GM23338 (cell line): ENCODE results near the gene PIAS1. TPM values are rescaled to one million over a fixed set of nuclear protein-coding genes. Genes with fewer than 3 reads are reported as not detected.
"Not testable (repeated sequence)": the region's sequence is repeated elsewhere in the genome, so short reads cannot be mapped to it uniquely, and the experiment has no call there.

ENCODE experiments used
- ATAC-seq: fragments of 200-7000 bp; cut with Tn5 transposase; 3 replicates; pipeline ENCODE4 v1.9.1; 2020
- DNase-seq: peaks from one replicate; pipeline ENCODE4 v3.0.0-alpha.2; 2015; ENCODE audit warnings: low spot score
- H2AFZ ChIP-seq: fragments of 200-600 bp; sonication (generic); 2 replicates; pipeline ENCODE4 v1.8.0; 2016; ENCODE audit warnings: antibody characterized with exemption, mild to moderate bottlenecking, moderate library complexity
- H3F3A ChIP-seq: fragments of 200-600 bp; sonication (generic); replicated peaks from 2 replicates; pipeline ENCODE4 v1.8.0; 2017; ENCODE audit warnings: antibody characterized with exemption, mixed run types, low read depth
- H3K27ac ChIP-seq: fragments of 200-600 bp; sonication (generic); 2 replicates; pipeline ENCODE4 v1.6.1; 2016; ENCODE audit warnings: low read depth
- H3K27me3 ChIP-seq: fragments of 200-600 bp; sonication (generic); 2 replicates; pipeline ENCODE4 v1.8.0; 2016; ENCODE audit warnings: mild to moderate bottlenecking, mixed run types, moderate library complexity; ENCODE audit not compliant: insufficient read depth
- H3K36me3 ChIP-seq: fragments of 200-600 bp; sonication (generic); 2 replicates; pipeline ENCODE4 v1.8.0; 2016; ENCODE audit warnings: mild to moderate bottlenecking; ENCODE audit not compliant: insufficient read depth
- H3K4me1 ChIP-seq: fragments of 200-600 bp; sonication (generic); 2 replicates; pipeline ENCODE4 v1.8.0; 2016; ENCODE audit warnings: mild to moderate bottlenecking, moderate library complexity; ENCODE audit not compliant: insufficient read depth
- H3K4me2 ChIP-seq: fragments of 200-600 bp; sonication (generic); 2 replicates; pipeline ENCODE4 v1.7.1; 2017; ENCODE audit warnings: mixed run types
- H3K4me3 ChIP-seq: fragments of 200-600 bp; sonication (generic); 2 replicates; pipeline ENCODE4 v1.6.1; 2016; ENCODE audit warnings: mixed run types
- H3K79me2 ChIP-seq: fragments of 200-600 bp; sonication (generic); replicated peaks from 2 replicates; pipeline ENCODE4 v1.8.0; 2017; ENCODE audit warnings: mild to moderate bottlenecking; ENCODE audit not compliant: insufficient read depth
- H3K9me2 ChIP-seq: fragments of 200-600 bp; sonication (generic); 2 replicates; pipeline ENCODE4 v1.8.0; 2017; ENCODE audit not compliant: insufficient read depth
- H4K20me1 ChIP-seq: fragments of 200-600 bp; sonication (generic); replicated peaks from 2 replicates; pipeline ENCODE4 v1.8.0; 2017; ENCODE audit warnings: mild to moderate bottlenecking; ENCODE audit not compliant: insufficient read depth
- H3K27ac Mint-ChIP-seq: 2 replicates; pipeline ENCODE4 v1.8.0; 2020; ENCODE audit warnings: inconsistent platforms, mild to moderate bottlenecking, moderate library complexity, mixed read lengths
- H3K27me3 Mint-ChIP-seq: 3 replicates; pipeline ENCODE4 v1.8.0; 2022; ENCODE audit warnings: low read depth, mild to moderate bottlenecking, moderate library complexity, mixed read lengths, inconsistent platforms; ENCODE audit not compliant: insufficient read depth, poor library complexity
- H3K36me3 Mint-ChIP-seq: 3 replicates; pipeline ENCODE4 v1.8.0; 2021; ENCODE audit warnings: low read depth, mild to moderate bottlenecking, inconsistent platforms, moderate library complexity, mixed read lengths
- H3K4me1 Mint-ChIP-seq: 3 replicates; pipeline ENCODE4 v1.8.0; 2020; ENCODE audit warnings: mild to moderate bottlenecking, inconsistent platforms, mixed read lengths
- H3K4me3 Mint-ChIP-seq: 3 replicates; pipeline ENCODE4 v1.8.0; 2021; ENCODE audit warnings: moderate library complexity, mild to moderate bottlenecking, inconsistent platforms, mixed read lengths
- H3K9me3 Mint-ChIP-seq: 3 replicates; pipeline ENCODE4 v1.8.0; 2020; ENCODE audit warnings: moderate library complexity, mild to moderate bottlenecking, inconsistent platforms, mixed read lengths
- CTCF ChIP-seq, 2 experiments: fragments of 200-600 bp in 1 of 2; sonication (generic) in 1 of 2; conservative IDR thresholded peaks; 2 replicates each; pipeline versions ENCODE4 v1.5.1 to v1.6.1; 2016 to 2017; ENCODE audit warnings: antibody characterized with exemption in 2 of 2, low read depth in 2 of 2, mild to moderate bottlenecking in 2 of 2, moderate library complexity in 1 of 2
- POLR2AphosphoS5 ChIP-seq: IDR thresholded peaks from 2 replicates; pipeline ENCODE4 v1.6.1; 2016; ENCODE audit warnings: antibody characterized with exemption, low read depth
- ZNF114 ChIP-seq: fragments of 250-450 bp; sonication (Bioruptor Pico); IDR thresholded peaks from 2 replicates; pipeline ENCODE4 v1.5.0; 2020; ENCODE audit warnings: mild to moderate bottlenecking, moderate library complexity
- long read RNA-seq: library from polyadenylated mRNA; unstranded; transcript quantifications from one replicate; pipeline ENCODE4 v2.0.0, GENCODE V29; 2020; ENCODE audit not compliant: unreplicated experiment
- polyA plus RNA-seq: library from polyadenylated mRNA; unstranded; fragments of >200 nt; fragmentation: Nextera tagmentation; extraction: Ambion mirVana; gene quantifications from 2 replicates; pipeline ENCODE4 v1.2.1, GENCODE V29; 2016
- total RNA-seq: library from RNA; depleted of rRNA; stranded (reverse); fragments of >200 nt; shearing (Covaris generic); gene quantifications from 2 replicates; pipeline ENCODE4 v1.2.3, GENCODE V29; 2014; rRNA removed
- TF ChIP-seq, protein P1 (sequence below): IDR thresholded peaks from 2 replicates; pipeline ENCODE4 v1.6.1; 2016; ENCODE audit warnings: antibody characterized with exemption

The PIAS1 gene
- total RNA-seq, result 20.0 and 32.1 TPM in 2 replicates
- 23.3 and 30.7 TPM in 2 replicates for polyA plus RNA-seq
- long read RNA-seq, full-length matches to known transcripts, result 3 of 10 reads
- long read RNA-seq, partial matches to known transcripts, result 7 of 10 reads
- long read RNA-seq, other reads (novel, unspliced or antisense), result 0 of 10 reads

DNA sequence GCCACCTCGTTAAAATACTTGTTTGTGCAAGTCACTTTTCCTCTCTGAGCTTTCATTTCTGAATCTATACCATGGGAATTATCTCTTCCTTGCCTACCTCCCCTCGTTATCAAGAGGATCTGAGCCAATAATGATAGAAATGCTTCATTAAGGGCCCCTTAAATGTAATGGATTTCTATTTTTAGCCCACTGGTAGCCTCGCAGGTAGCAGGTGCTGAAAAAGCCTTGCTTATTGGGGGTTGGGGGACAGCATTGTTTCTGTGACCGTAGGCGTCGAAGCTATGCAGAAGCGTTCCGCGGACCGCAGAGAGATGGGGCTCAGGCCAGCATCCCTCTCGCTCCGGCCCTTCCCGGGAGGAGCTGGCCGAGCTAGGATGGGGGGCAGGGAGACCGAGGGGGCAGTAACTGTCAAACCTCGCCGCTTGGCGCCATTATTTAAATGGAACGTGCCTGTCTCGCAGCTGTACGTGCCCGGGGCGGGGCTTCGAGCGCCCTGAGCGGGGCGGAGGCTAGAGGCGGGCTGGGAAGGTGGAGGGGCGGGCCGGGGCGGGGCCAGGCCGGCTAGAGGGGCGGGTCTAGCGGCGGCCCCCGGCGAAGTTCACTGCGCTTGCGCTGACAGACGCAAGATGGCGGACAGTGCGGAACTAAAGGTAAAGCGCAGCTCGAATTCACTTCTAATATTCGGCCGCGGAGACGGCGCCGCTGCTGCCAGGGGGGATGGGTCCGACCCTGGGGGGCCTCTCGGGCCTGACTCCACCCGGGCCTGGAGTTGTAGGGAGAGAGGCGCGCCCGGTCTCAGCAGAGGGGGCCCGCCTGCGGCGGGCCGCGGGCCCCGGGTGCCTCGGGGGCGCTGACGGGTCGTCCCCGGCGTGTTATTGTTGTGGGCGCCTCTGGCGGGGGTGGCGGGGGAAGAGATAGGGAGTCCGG lies at the start of gene PIAS1:
TSS of gene PIAS1 (plus strand) at position 615 of the 927 bp plus-strand sequence. CDS start at position 627, 12 bp downstream.
- H3K4me1 ChIP-seq, result peaks cover 45% of the 10 kb centered on the region
- H3K79me2 ChIP-seq, result peaks cover 41% of the 10 kb centered on the region
- H3K27me3 Mint-ChIP-seq, result peaks cover 11% of the 10 kb centered on the region
- peak within 1 kb of the TSS; percentile 59; the same call in 1 of the 2 replicates for H3K27ac Mint-ChIP-seq
- no peaks in the 10 kb centered on the region for H3F3A ChIP-seq
- ATAC-seq (peak; percentile 88), DNase-seq (peak; percentile 97)
- H3K36me3 ChIP-seq, result no peaks in the 10 kb centered on the region
- H4K20me1 ChIP-seq, result peaks cover 21% of the 10 kb centered on the region
- peak within 1 kb of the TSS; percentile 91 for H3K4me3 Mint-ChIP-seq
- TF ChIP-seq POLR2AphosphoS5, result peak; percentile 69; the same call in 1 of the 2 replicates
- TF ChIP-seq ZNF114, result no peak
- TF ChIP-seq CTCF (conservative IDR thresholded peaks at IDR 0.05; ENCODE audit: low read depth in 2 of 2), result no peak
- TF ChIP-seq, protein P1, sequence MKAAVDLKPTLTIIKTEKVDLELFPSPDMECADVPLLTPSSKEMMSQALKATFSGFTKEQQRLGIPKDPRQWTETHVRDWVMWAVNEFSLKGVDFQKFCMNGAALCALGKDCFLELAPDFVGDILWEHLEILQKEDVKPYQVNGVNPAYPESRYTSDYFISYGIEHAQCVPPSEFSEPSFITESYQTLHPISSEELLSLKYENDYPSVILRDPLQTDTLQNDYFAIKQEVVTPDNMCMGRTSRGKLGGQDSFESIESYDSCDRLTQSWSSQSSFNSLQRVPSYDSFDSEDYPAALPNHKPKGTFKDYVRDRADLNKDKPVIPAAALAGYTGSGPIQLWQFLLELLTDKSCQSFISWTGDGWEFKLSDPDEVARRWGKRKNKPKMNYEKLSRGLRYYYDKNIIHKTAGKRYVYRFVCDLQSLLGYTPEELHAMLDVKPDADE, result no peak
- no peaks in the 10 kb centered on the region for H3K9me2 ChIP-seq
- H3K9me3 Mint-ChIP-seq, result no peaks in the 10 kb centered on the region
- peak within 1 kb of the TSS; percentile 98 for H3K4me2 ChIP-seq
- H3K27ac ChIP-seq, result peak within 1 kb of the TSS; percentile 92
- H3K4me3 ChIP-seq, result peak within 1 kb of the TSS; percentile 89
- H3K36me3 Mint-ChIP-seq, result no peaks in the 10 kb centered on the region
- H3K4me1 Mint-ChIP-seq, result peaks cover 46% of the 10 kb centered on the region
- 0 out of 2 replicates have a peak, but pooled peaks cover 7% of the 10 kb centered on the region for H3K27me3 ChIP-seq
- peak within 1 kb of the TSS; percentile 93 for H2AFZ ChIP-seq

DNA sequence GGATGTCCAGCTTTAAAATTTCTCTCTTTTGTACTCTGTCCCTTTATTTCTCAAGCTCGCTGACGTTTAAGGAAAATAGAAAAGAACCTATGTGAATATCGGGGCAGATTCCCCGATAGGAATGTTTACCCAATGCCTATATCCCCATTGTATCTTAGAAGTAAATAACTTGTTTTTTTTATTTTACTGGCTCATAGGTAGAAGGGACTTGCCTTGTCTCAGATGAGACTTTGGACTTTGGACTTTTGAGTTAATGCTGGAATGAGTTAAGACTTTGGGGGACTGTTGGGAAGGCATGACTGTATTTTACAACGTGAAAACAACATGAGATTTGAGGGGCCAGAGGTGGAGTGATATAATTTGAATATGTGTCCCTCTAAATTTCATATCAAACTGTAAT lies 46.5 kb upstream of the PIAS1 start:
- H3K27ac ChIP-seq, H3K4me3 ChIP-seq, ATAC-seq, H3K79me2 ChIP-seq, H3K27me3 ChIP-seq, H3K9me2 ChIP-seq, H4K20me1 ChIP-seq, H3K36me3 ChIP-seq, H3F3A ChIP-seq, H2AFZ ChIP-seq, H3K27me3 Mint-ChIP-seq, H3K4me3 Mint-ChIP-seq, H3K4me2 ChIP-seq, H3K4me1 ChIP-seq, DNase-seq: not testable (repeated sequence)
- Mint-ChIP-seq H3K36me3 (peaks cover 36% of the 10 kb centered on the region), H3K27ac (0 out of 2 replicates have a peak overlapping the region, but pooled peaks have one; percentile 9), H3K4me1 (peaks cover 37% of the 10 kb centered on the region), H3K9me3 (peaks cover 27% of the 10 kb centered on the region)
